ENCODE results near the gene SNAPC2.
"Not testable (repeated sequence)": the region's sequence is repeated elsewhere in the genome, so short reads cannot be mapped to it uniquely, and the experiment has no call there.

Gene SNAPC2

GRCh38 chr19:7926727-7927604, 6.8 kb downstream of the SNAPC2 start:
- no peak overlapping the region for H3K4me3 ChIP-seq (ENCODE audit: low read length)
- TF ChIP-seq ZNF274 (IDR thresholded peaks at IDR 0.05; ENCODE audit: low read depth, low read length), result no peak

GRCh38 chr19:7927605-7928333, 7.6 kb downstream of the SNAPC2 start:
- H3K4me3 ChIP-seq (ENCODE audit: low read length), result no peak overlapping the region

GRCh38 chr19:7928334-7928706, 8.2 kb downstream of the SNAPC2 start:
- no peak overlapping the region for H3K4me3 ChIP-seq (ENCODE audit: low read length)
- TF ChIP-seq ZNF274 (IDR thresholded peaks at IDR 0.05; ENCODE audit: low read depth, low read length), result no peak

More at GRCh38 chr19:7927605-7928333, 7.6 kb downstream of the SNAPC2 start:
- no peak for TF ChIP-seq ZNF274 (IDR thresholded peaks at IDR 0.05; ENCODE audit: low read depth, low read length)

GRCh38 chr19:7928741-7929701, 8.9 kb downstream of the SNAPC2 start:
- H3K4me3 ChIP-seq (ENCODE audit: low read length), result no peak overlapping the region
- TF ChIP-seq ZNF274 (IDR thresholded peaks at IDR 0.05; ENCODE audit: low read depth, low read length), result no peak

- H3K4me3 ChIP-seq (ENCODE audit: low read length), result not testable (repeated sequence)
Measured at GRCh38 chr19:7930030-7930429, 9.9 kb downstream of the SNAPC2 start.

GRCh38 chr19:7930765-7931164, 10.6 kb downstream of the SNAPC2 start:
- no peak for TF ChIP-seq ZNF274 (IDR thresholded peaks at IDR 0.05; ENCODE audit: low read depth, low read length)
- no peak overlapping the region for H3K4me3 ChIP-seq (ENCODE audit: low read length)

GRCh38 chr19:7931221-7932061, 11.3 kb downstream of the SNAPC2 start:
- H3K4me3 ChIP-seq (ENCODE audit: low read length), result no peak overlapping the region
- TF ChIP-seq ZNF274 (IDR thresholded peaks at IDR 0.05; ENCODE audit: low read depth, low read length), result no peak

GRCh38 chr19:7932276-7932929, 12.3 kb downstream of the SNAPC2 start:
- TF ChIP-seq ZNF274 (IDR thresholded peaks at IDR 0.05; ENCODE audit: low read depth, low read length), result no peak

GRCh38 chr19:7932930-7933300, 12.8 kb downstream of the SNAPC2 start:
- no peak for TF ChIP-seq ZNF274 (IDR thresholded peaks at IDR 0.05; ENCODE audit: low read depth, low read length)
- H3K4me3 ChIP-seq (ENCODE audit: low read length), result no peak overlapping the region

More at GRCh38 chr19:7932276-7932929, 12.3 kb downstream of the SNAPC2 start:
- no peak overlapping the region for H3K4me3 ChIP-seq (ENCODE audit: low read length)

GRCh38 chr19:7933411-7933810, 13.3 kb downstream of the SNAPC2 start:
- TF ChIP-seq ZNF274 (IDR thresholded peaks at IDR 0.05; ENCODE audit: low read depth, low read length), result no peak
- no peak overlapping the region for H3K4me3 ChIP-seq (ENCODE audit: low read length)

- no peak overlapping the region for H3K4me3 ChIP-seq (ENCODE audit: low read length)
- no peak for TF ChIP-seq ZNF274 (IDR thresholded peaks at IDR 0.05; ENCODE audit: low read depth, low read length)
Measured at GRCh38 chr19:7933828-7934725, 13.9 kb downstream of the SNAPC2 start.

- no peak for TF ChIP-seq ZNF274 (IDR thresholded peaks at IDR 0.05; ENCODE audit: low read depth, low read length)
- H3K4me3 ChIP-seq (ENCODE audit: low read length), result no peak overlapping the region
Measured at GRCh38 chr19:7934766-7935165, 14.6 kb downstream of the SNAPC2 start.
